ENCODE data around the gene FRMD1. TPM values are rescaled to one million over a fixed set of nuclear protein-coding genes. Genes with fewer than 3 reads are reported as not detected.

The FRMD1 gene
- polyA plus RNA-seq, 3 donors: not detected

- Mint-ChIP-seq H3K9me3 (no peaks in the 10 kb centered on the region), H3K36me3 (no peaks in the 10 kb centered on the region), H3K4me3 (no peak overlapping the region), H3K4me1 (no peaks in the 10 kb centered on the region), H3K27me3 (ENCODE audit: low read depth in 3 of 3) (peaks cover 0 to 9% (median 1%) of the 10 kb centered on the region in 3 donors), H3K27ac (no peak overlapping the region)
- Histone ChIP-seq H3K4me2 (replicated peaks; ENCODE audit: extremely low read depth, low read length, poor library complexity, severe bottlenecking) (no peak overlapping the region), H2AFZ (ENCODE audit: insufficient read depth, low read depth, low read length, poor library complexity, severe bottlenecking) (no peak overlapping the region), H3K4me1 (ENCODE audit: control insufficient read depth in 1 of 2, insufficient read depth in 2 of 2, low read length in 2 of 2) (no peaks in the 10 kb centered on the region), H3K27me3 (ENCODE audit: control insufficient read depth in 2 of 2, insufficient read depth in 2 of 2, low read length in 2 of 2) (no peaks in the 10 kb centered on the region), H3K4me3 (replicated peaks in 1 of 3; ENCODE audit: low read depth in 2 of 3, low read length in 3 of 3) (no peak overlapping the region), H3K79me2 (ENCODE audit: insufficient read depth, low read length) (no peaks in the 10 kb centered on the region), H3K36me3 (replicated peaks in 1 of 2; ENCODE audit: control insufficient read depth in 1 of 2, insufficient read depth in 2 of 2, low read length in 2 of 2) (no peaks in the 10 kb centered on the region), H4K20me1 (ENCODE audit: insufficient read depth, low read length) (no peaks in the 10 kb centered on the region), H3K9ac (ENCODE audit: insufficient read depth, low read length, poor library complexity, severe bottlenecking) (no peak overlapping the region), H3K27ac (ENCODE audit: low read depth in 1 of 2, low read length in 2 of 2) (no peak overlapping the region), H3K9me3 (replicated peaks in 1 of 2; ENCODE audit: control insufficient read depth in 1 of 2, insufficient read depth in 1 of 2, low read length in 2 of 2) (no peaks in the 10 kb centered on the region)
- no peak for TF ChIP-seq CTCF (IDR thresholded peaks at IDR 0.05)
- WGBS (ENCODE audit: insufficient coverage): 90% methylated on average over 19 of the region's 26 CpGs
- no peak for DNase-seq
- intact Hi-C loops (cut with micrococcal nuclease): no loop called here
These were observed 3.0 kb upstream of the FRMD1 start for GRCh38 chr6:168081858-168082546.

- no peaks in the 10 kb centered on the region for H3K79me2 ChIP-seq (ENCODE audit: insufficient read depth, low read length)
- no peak overlapping the region for H3K4me3 ChIP-seq (replicated peaks in 1 of 3; ENCODE audit: low read depth in 2 of 3, low read length in 3 of 3)
- no peaks in the 10 kb centered on the region for H4K20me1 ChIP-seq (ENCODE audit: insufficient read depth, low read length)
- Mint-ChIP-seq H3K36me3 (no peaks in the 10 kb centered on the region), H3K4me1 (no peaks in the 10 kb centered on the region), H3K9me3 (peaks cover 0 to 4% (median 3%) of the 10 kb centered on the region in 7 donors), H3K27ac (no peak overlapping the region), H3K27me3 (ENCODE audit: low read depth in 3 of 3) (peaks cover 0 to 9% (median 1%) of the 10 kb centered on the region in 3 donors), H3K4me3 (no peak overlapping the region)
- intact Hi-C loops (cut with micrococcal nuclease): no loop called here
- no peak overlapping the region for H3K4me2 ChIP-seq (replicated peaks; ENCODE audit: extremely low read depth, low read length, poor library complexity, severe bottlenecking)
- 86% methylated on average over 19 of the region's 24 CpGs for WGBS (ENCODE audit: insufficient coverage)
- H3K27ac ChIP-seq (ENCODE audit: low read depth in 1 of 2, low read length in 2 of 2): no peak overlapping the region
- no peak overlapping the region for H3K9ac ChIP-seq (ENCODE audit: insufficient read depth, low read length, poor library complexity, severe bottlenecking)
- H3K36me3 ChIP-seq (replicated peaks in 1 of 2; ENCODE audit: control insufficient read depth in 1 of 2, insufficient read depth in 2 of 2, low read length in 2 of 2): no peaks in the 10 kb centered on the region
- peaks cover 0 to 5% of the 10 kb centered on the region in 2 donors for H3K9me3 ChIP-seq (replicated peaks in 1 of 2; ENCODE audit: control insufficient read depth in 1 of 2, insufficient read depth in 1 of 2, low read length in 2 of 2)
- no peak for DNase-seq
- H2AFZ ChIP-seq (ENCODE audit: insufficient read depth, low read depth, low read length, poor library complexity, severe bottlenecking): no peak overlapping the region
- no peaks in the 10 kb centered on the region for H3K4me1 ChIP-seq (ENCODE audit: control insufficient read depth in 1 of 2, insufficient read depth in 2 of 2, low read length in 2 of 2)
- no peaks in the 10 kb centered on the region for H3K27me3 ChIP-seq (ENCODE audit: control insufficient read depth in 2 of 2, insufficient read depth in 2 of 2, low read length in 2 of 2)
- TF ChIP-seq CTCF (IDR thresholded peaks at IDR 0.05): no peak
These were observed 1.5 kb upstream of the FRMD1 start for GRCh38 chr6:168080393-168081077.

Measured in CD14-positive monocyte (primary cell).